Endodermal cell (in vitro differentiated cells): Measurements from ENCODE around the gene GPBP1. TPM values are rescaled to one million over a fixed set of nuclear protein-coding genes. Genes with fewer than 3 reads are reported as not detected.

Experiments
- DNase-seq: peaks from one replicate; pipeline ENCODE4 v3.0.0-alpha.2; 2017
- H3K27ac ChIP-seq: 2 replicates; pipeline ENCODE4 v1.5.1; 2013; ENCODE audit warnings: mild to moderate bottlenecking, low read depth, low read length, moderate library complexity
- H3K27me3 ChIP-seq: 2 replicates; pipeline ENCODE4 v1.6.1; 2013; ENCODE audit warnings: mild to moderate bottlenecking, low read length, moderate library complexity; ENCODE audit not compliant: insufficient read depth, control insufficient read depth, poor library complexity, severe bottlenecking
- H3K36me3 ChIP-seq: 2 replicates; pipeline ENCODE4 v1.7.0; 2013; ENCODE audit warnings: mild to moderate bottlenecking, low read length, moderate library complexity; ENCODE audit not compliant: control insufficient read depth, insufficient read depth
- H3K4me1 ChIP-seq: one replicate; pipeline ENCODE4 v1.7.0; 2013; ENCODE audit warnings: low read length; ENCODE audit not compliant: control insufficient read depth, insufficient read depth
- H3K4me3 ChIP-seq: 2 replicates; pipeline ENCODE4 v1.5.1; 2013; ENCODE audit warnings: mild to moderate bottlenecking, low read length, moderate library complexity
- H3K9ac ChIP-seq: 2 replicates; pipeline ENCODE4 v1.6.1; 2013; ENCODE audit warnings: mild to moderate bottlenecking, low read length, moderate library complexity; ENCODE audit not compliant: poor library complexity, severe bottlenecking; ENCODE audit errors: extremely low read depth
- H3K9me3 ChIP-seq: 2 replicates; pipeline ENCODE4 v1.6.1; 2013; ENCODE audit warnings: mild to moderate bottlenecking, low read length, moderate library complexity; ENCODE audit not compliant: control insufficient read depth
- H3K27ac Mint-ChIP-seq: 2 replicates; pipeline ENCODE4 v1.8.0; 2020; ENCODE audit warnings: mixed read lengths
- H3K27me3 Mint-ChIP-seq: 2 replicates; pipeline ENCODE4 v1.8.0; 2021; ENCODE audit warnings: mild to moderate bottlenecking, mixed read lengths; ENCODE audit not compliant: insufficient read depth
- H3K36me3 Mint-ChIP-seq: 2 replicates; pipeline ENCODE4 v1.8.0; 2020; ENCODE audit warnings: low read depth, mixed read lengths
- H3K4me1 Mint-ChIP-seq: 2 replicates; pipeline ENCODE4 v1.8.0; 2020; ENCODE audit warnings: mixed read lengths
- H3K4me3 Mint-ChIP-seq: 2 replicates; pipeline ENCODE4 v1.8.0; 2020; ENCODE audit warnings: mild to moderate bottlenecking, moderate library complexity, mixed read lengths
- H3K9me3 Mint-ChIP-seq: 2 replicates; pipeline ENCODE4 v1.8.0; 2020; ENCODE audit warnings: mild to moderate bottlenecking, mixed read lengths
- WGBS, 2 experiments: methylation state at CpG; one replicate each; pipeline versions ENCODE4 v1.1.5 to v1.1.7; 2013; ENCODE audit warnings: missing lambda C conversion rate in 2 of 2, mixed read lengths in 1 of 2; ENCODE audit not compliant: insufficient coverage in 1 of 2, insufficient read length in 1 of 2; 5-methylcytosine and 5-hydroxymethylcytosine counted together
- total RNA-seq, 2 donors: library from RNA; stranded (reverse); fragmentation: NEBNext Ultra II Directional in 1 of 2; extraction: Animal tissue kit (Norgen Biotek cat#: 25700) in 1 of 2; gene quantifications; 2 replicates in 1 of 2; 3 replicates in 1 of 2; pipeline ENCODE4 v1.2.1, GENCODE V29; 2021
- TF ChIP-seq, protein P1 (sequence below): fragments of 200-600 bp; sonication (generic); conservative IDR thresholded peaks from 2 replicates; pipeline ENCODE4 v1.5.0; 2021; ENCODE audit warnings: antibody characterized with exemption, mild to moderate bottlenecking

The GPBP1 gene
- total RNA-seq, 2 donors from 2014 or later, result 109 to 124 TPM

DNA sequence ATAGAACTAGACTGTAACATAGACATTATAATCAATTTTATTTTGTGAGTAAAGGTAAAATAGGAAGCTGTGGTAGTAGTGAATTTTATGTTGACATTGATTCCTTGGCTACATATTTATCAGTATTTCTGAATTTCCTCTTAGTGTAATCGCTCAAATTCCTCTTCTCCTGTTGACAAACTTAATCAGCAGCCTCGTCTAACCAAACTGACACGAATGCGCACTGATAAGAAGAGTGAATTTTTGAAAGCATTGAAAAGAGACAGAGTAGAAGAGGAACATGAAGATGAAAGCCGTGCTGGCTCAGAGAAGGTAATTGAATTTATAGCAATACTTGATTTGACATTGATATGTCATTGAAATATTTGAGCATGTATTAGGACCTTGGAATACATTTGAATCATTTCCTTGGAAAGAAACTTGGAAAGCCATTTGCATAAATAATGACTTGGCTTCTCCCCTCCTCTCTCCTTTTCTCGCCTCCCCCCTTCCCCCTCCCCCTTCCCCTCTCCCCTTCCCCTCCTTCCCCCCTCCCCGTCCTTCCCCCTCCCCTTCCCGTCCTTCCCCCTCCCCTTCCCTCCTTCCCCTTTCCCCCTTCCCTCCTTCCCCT lies 75.5 kb downstream of the GPBP1 start:
- no peak overlapping the region for H3K4me3 Mint-ChIP-seq
- Histone ChIP-seq H3K27me3 (no peaks in the 10 kb centered on the region), H3K9me3 (peaks cover 14% of the 10 kb centered on the region), H3K4me3 (no peak overlapping the region), H3K4me1 (no peaks in the 10 kb centered on the region), H3K9ac (no peak overlapping the region), H3K27ac (no peak overlapping the region), H3K36me3 (peaks cover 86% of the 10 kb centered on the region)
- no peaks in the 10 kb centered on the region for H3K27me3 Mint-ChIP-seq
- H3K36me3 Mint-ChIP-seq, result peaks cover 81% of the 10 kb centered on the region
- TF ChIP-seq, protein P1, sequence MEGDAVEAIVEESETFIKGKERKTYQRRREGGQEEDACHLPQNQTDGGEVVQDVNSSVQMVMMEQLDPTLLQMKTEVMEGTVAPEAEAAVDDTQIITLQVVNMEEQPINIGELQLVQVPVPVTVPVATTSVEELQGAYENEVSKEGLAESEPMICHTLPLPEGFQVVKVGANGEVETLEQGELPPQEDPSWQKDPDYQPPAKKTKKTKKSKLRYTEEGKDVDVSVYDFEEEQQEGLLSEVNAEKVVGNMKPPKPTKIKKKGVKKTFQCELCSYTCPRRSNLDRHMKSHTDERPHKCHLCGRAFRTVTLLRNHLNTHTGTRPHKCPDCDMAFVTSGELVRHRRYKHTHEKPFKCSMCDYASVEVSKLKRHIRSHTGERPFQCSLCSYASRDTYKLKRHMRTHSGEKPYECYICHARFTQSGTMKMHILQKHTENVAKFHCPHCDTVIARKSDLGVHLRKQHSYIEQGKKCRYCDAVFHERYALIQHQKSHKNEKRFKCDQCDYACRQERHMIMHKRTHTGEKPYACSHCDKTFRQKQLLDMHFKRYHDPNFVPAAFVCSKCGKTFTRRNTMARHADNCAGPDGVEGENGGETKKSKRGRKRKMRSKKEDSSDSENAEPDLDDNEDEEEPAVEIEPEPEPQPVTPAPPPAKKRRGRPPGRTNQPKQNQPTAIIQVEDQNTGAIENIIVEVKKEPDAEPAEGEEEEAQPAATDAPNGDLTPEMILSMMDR, result no peak
- peaks cover 2% of the 10 kb centered on the region for H3K9me3 Mint-ChIP-seq
- no peak for DNase-seq
- WGBS, 2 experiments, result 97 to 100% methylated on average over 3 to 5 of the region's 8 CpGs
- peaks cover 2% of the 10 kb centered on the region for H3K4me1 Mint-ChIP-seq
- H3K27ac Mint-ChIP-seq, result no peak overlapping the region

DNA sequence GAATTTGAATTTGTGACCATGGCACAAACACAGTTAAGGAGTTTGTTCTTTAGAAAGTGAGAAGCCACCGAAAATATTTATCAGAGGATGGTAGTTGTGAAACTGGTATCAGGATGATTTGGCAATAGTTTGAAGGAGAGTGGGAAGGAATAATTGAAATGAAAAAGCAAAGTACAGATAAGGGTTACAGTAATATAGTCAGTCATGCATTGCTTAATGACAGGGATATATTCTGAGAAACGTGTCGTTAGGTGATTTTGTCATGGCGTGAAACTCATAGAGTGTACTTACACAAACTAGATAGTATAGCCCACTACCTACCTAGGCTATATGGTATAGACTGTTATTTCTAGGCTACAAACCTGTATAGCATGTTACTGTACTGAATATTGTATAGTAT lies 84.2 kb downstream of the GPBP1 start:
- no peak for DNase-seq
- peaks cover 62% of the 10 kb centered on the region for H3K36me3 Mint-ChIP-seq
- WGBS, 2 experiments, result 90 to 100% methylated on average over 1 to 4 of the region's 4 CpGs
- Histone ChIP-seq H3K4me1 (no peaks in the 10 kb centered on the region), H3K4me3 (no peak overlapping the region), H3K36me3 (peaks cover 94% of the 10 kb centered on the region), H3K27me3 (no peaks in the 10 kb centered on the region), H3K9ac (no peak overlapping the region), H3K27ac (no peak overlapping the region), H3K9me3 (no peaks in the 10 kb centered on the region)
- H3K27me3 Mint-ChIP-seq, result no peaks in the 10 kb centered on the region
- H3K4me1 Mint-ChIP-seq, result peaks cover under 1% of the 10 kb centered on the region
- H3K4me3 Mint-ChIP-seq, result no peak overlapping the region
- TF ChIP-seq, protein P1, result no peak
- no peaks in the 10 kb centered on the region for H3K9me3 Mint-ChIP-seq
- H3K27ac Mint-ChIP-seq, result no peak overlapping the region

DNA sequence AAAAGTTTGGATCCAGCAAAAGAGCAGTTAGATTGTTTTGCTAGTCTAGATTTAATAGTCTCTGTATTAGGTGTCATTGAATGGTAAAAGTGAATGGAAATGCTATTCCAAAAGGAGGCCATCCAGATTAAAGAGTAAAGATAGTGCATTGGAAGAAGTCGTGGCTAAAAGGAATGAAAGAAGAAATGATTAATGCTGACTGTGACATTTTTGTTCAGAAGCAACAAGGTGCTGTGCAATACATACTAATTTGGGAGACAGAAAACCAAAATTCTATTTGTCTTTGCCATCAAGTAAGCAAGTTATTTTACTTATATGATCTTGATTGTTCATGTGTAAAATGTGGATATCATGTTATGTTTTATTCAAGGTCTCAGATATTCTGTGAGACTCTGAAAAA lies 85.1 kb downstream of the GPBP1 start:
- peak overlapping the region; percentile 28 for H3K27ac Mint-ChIP-seq
- H3K36me3 ChIP-seq, result peaks cover 92% of the 10 kb centered on the region

More for the DNA sequence above, 85.1 kb downstream of the GPBP1 start:
- Mint-ChIP-seq H3K4me3 (no peak overlapping the region), H3K4me1 (peaks cover 9% of the 10 kb centered on the region), H3K9me3 (no peaks in the 10 kb centered on the region), H3K36me3 (peaks cover 61% of the 10 kb centered on the region), H3K27me3 (no peaks in the 10 kb centered on the region)
- H3K9ac ChIP-seq, result no peak overlapping the region
- no peaks in the 10 kb centered on the region for H3K9me3 ChIP-seq
- H3K4me1 ChIP-seq, result no peaks in the 10 kb centered on the region
- TF ChIP-seq, protein P1, result no peak
- H3K4me3 ChIP-seq, result no peak overlapping the region
- WGBS, 2 experiments, result 94% methylated on average over 1 of the region's 1 CpG
- H3K27me3 ChIP-seq, result no peaks in the 10 kb centered on the region
- DNase-seq, result no peak
- no peak overlapping the region for H3K27ac ChIP-seq
